NCI-H2227 (cell line): ENCODE measurements around the gene CLEC20A.

Experiments
- DNase-seq: peaks from one replicate; lab custom pipeline; 2025; ENCODE audit not compliant: unreplicated experiment; lab: John Stamatoyannopoulos, UW

The CLEC20A gene

DNA sequence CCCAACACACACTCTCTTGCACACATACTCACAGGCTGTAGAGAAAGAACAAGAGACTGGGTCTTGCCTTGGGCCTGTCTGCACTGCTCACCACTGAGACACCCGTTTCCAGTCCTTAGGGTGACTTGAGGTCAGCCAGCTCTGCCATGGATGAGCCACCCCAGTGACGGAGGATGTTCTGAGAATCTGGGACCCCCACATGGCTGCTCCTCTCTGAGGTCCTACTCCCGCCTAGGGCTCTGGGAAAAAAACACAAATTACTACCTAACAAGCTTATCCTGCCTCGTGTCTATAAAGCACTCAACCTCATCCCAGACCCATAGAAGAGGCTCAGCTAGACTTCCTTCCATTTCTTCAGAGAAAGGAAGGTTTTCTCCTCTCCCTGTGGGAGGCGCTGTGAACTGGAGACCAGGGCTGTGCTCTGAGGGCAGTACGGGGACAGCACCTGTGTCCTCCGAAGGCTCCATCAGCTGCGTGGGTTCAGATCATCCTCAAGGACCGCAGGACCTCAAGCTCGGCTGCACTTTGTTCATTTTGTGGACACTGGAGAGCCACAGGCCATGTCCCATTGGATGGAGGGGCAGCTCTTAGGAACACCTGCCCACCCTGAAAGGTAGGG, 4.3 kb upstream of the CLEC20A start:
- DNase-seq = no peak

DNA sequence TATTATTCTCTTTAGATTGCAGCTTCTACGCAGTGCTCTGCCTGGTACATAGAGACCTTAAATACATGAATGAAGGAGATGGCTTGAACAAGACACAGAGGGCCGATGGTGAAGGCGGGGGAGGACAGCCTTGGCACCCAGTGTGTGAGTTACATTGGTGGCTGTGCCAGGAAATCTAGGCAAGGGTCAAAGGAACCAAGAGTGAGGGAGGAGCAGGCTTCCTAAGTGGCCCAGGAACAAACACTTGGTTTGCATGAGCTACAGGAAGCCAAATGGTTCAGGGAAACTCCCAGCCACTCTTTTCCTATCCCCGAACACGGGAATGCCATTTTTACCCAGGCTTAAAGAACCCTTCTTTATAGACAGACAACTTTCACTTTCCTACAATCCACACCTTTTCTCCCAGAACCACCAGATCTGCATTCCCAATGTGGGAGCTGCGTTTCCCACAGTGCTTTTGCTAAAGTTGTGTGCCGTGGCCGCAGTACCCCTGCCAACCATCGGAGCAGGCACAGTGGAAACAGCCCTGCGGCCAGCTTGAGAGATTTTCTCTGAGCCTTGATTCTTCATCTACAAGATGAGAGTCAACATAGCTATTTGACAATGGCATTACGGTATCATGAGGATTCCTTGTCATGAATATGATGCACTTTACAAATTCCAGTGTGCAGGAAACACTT, 3.5 kb upstream of the CLEC20A start:
- no peak for DNase-seq

DNA sequence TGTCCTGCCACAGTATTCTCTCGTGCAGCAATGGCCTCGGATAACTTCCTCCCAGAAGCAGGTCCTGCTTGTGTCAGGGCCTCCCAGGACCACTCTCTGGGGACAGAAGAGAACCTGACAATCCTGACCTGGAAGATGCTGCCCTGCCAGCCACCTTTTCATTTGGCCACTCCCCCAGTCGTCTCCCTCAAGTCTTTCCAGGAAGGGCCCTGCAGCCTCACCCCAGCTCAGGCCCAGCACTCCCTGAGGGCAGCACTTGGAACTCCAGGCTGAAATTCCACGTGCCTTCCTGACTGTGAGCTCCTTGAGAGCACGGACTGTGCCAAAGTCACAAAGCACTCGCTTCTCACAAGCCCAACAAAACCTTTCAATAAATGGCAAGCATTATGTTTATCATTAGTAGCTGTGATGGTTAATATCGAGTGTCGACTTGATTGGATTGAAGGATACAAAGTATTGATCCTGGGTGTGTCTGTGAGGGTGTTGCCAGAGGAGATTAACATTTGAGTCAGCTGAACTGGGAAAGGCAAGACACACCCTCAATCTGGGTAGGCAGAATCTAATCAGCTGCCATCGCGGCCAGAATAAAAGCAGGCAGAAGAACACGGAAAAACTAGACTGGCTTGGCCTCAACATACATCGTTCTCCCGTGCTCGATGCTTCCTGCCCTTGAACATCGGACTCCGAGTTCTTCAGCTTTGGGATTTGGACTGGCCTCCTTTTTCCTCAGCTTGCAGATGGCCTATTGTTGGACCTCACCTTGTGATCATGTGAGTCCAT, 2.3 kb upstream of the CLEC20A start:
- no peak for DNase-seq

DNA sequence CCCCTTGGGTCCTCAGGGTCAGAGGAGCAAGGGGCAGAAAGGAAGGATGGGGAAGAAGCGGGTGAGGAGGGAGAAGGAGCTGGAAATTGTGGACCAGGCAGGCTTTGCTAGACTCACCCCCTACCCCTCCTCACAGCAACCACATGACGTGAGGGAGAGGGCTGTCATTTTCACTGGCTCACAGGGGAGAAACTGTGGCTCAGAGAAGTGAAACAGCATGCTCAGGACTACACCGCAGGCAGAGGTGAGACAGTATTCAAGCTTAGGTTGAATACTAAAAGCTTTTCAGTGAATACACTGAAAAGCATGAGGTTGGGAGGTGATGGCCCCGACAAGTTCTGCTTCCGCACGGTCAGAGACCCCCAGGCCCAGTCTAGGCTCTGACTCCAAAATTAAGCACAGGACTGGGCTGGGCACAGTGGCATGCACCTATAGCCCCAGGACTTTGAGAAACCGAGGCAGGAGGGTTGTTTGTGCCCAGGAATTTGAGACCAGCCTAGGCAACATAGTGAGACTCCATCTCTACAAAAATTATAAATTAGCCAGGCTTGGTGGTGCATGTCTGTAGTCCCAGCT, 1.2 kb upstream of the CLEC20A start:
- no peak for DNase-seq

DNA sequence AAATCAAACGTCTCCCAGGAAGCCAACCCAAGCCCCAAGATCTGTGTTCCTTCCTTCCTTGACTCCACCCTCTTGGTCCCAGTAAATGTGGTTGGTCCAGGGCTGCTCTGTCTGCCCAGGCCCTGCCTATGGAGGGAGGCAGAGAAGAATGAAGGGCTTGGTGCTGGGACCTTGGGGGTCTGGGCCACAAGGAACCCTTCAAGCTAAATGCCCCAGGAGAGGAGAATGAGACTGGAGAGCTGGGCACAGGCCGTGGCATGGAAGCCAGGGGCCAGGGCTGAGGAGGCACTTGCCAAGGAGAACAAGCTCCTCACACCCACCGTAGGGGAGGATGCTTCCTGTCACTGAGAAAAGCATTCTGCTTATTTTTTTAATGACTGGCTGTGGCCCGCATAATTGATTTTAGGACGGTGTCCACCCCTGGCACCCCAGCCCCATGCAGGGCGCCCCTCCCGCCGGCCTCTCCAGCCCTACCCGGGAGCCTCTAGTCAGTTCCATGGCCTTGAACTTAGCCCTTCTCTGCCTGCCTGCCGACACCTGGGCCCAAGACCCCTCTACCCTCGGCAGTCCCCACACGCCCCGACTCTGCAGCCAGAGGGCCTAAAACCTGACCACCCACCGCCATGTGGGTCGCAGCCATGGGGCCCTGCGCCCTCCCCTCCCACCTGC, 889 bp downstream of the CLEC20A start:
- no peak for DNase-seq

DNA sequence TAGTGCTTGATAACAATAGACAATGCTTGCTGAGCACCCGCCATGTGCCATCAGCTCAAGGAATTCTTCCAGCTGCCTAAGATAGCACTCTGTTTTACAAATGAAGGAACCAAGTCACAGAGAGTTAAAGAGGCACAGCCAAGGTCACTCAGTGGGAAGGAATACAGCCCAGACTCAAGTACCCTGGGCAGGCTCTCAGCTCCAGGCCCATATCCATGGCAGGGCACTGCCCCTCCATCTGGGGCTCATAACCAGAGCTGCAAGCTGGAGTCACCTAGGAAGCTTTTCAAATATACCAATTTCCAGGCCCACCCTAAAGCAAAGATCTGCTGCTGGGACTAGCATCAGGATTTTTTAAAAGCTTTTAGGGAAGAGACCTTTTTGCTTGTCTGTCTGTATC, 1.6 kb downstream of the CLEC20A start:
- no peak for DNase-seq

DNA sequence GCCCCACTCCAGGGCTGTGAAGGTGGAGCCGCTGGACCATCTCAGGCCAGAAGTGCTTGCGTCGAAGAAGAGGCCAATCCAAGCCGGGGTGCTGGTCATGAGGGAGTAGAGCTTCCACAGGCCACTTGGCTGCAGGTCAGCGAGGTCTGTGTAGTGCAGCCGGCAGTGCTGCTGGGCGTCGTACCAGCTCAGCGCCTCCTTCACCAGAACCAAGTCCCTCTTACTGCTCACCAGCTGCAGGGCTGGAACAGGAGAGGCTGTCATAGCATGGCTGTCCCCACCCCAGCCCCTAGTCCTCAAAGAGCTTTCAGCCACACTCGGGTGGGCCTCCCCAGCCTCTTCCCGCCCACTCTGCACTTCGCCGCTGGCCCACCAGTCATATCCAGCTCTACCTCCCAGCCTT, 2.2 kb downstream of the CLEC20A start:
- DNase-seq = no peak

DNA sequence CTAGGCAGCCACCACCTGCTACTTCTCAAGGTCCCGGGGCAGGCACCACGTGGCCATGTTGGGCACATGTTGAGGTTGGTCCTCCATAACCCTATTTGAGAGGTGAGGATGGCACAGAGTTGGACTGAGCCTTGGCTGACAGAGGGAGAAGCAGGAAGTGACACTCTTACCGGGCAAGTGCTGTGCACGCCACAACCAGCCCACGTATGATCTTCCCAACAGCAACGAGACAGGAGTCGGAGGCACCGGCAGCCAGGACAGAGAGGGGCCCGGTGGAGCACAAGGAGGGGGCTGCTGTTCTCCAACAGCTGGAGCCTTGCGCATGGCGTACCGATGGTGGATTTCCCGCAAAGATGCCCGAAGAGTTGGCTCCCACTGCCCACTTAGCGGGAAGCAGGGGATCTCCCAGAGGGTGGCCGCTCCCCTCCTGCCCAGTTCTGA, 3.4 kb downstream of the CLEC20A start:
- no peak for DNase-seq

DNA sequence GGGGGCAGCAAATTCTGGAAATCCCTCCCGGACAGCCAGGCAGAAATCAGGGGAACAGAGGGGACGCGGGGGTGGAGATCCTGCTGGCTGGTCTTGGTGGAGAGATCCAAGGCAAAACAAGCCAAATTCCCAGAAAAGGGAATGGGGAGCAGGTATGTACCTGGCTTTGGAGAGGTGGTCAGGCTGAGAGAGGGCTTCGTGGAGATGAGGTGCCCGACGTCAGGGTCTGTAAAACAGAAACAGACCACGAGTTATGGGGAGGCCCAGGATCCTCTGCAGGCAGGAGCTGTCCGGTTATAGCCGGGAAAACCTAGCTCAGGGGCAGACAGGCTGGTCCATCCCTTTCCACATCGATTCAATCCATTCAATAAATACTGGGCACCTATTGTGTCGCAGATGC, 4.4 kb downstream of the CLEC20A start:
- no peak for DNase-seq

DNA sequence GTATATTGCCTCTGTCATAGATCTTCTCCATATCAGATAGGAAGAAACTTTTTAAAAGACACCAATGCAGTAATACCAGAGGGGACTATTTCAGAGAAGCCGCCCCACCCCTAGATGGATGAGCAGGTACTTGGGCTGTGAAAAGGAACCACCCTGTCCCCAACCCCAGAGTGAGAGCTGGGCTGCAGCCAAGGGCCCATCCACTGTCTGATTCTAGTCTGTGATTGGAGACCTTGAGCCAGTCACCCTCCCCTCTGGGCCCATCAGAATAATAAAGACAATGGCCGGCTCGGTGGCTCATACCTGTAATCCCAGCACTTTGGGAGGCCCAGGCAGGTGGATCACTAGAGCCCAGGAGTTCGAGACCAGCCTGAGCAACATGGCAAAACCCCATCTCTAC, 5.0 kb downstream of the CLEC20A start:
- DNase-seq = no peak

DNA sequence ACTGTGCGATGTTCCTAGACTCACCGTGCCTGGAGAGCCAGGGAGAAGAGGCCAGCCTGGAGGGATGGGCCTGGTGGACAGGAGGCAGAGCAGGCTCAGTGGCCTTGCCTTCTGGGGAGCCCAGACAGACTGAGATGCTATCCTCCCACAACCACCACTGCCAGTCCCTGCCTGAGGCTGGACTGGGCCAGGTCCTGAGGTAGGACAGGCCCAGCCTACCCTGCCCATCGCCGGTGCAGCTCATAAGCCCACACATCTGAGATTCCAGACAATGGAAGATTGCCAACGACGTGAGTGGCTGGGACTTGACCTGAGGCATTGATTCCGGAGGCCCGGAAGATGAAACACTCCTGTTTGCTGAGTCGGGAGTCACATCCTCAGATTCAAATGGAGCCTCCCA, 5.8 kb downstream of the CLEC20A start:
- no peak for DNase-seq

DNA sequence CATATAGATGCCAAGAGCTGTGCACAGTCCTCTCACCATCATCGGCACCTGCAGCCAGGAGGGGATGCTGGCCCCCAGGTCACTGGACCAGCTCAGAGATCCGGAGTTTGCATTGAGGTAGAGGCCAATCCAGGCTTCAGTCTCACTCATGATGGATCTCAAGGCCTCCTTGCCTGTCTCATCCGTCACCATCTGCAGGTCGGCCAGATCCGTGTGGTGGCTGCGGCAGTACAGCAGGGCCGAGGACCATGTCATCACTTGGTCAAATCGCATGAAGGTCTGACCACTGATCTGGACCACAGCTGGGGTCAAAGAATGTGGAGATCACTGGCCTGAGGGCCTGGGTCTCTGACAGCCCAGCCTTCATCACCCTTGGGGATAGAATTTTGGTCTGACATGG, 6.6 kb downstream of the CLEC20A start:
- DNase-seq = no peak

DNA sequence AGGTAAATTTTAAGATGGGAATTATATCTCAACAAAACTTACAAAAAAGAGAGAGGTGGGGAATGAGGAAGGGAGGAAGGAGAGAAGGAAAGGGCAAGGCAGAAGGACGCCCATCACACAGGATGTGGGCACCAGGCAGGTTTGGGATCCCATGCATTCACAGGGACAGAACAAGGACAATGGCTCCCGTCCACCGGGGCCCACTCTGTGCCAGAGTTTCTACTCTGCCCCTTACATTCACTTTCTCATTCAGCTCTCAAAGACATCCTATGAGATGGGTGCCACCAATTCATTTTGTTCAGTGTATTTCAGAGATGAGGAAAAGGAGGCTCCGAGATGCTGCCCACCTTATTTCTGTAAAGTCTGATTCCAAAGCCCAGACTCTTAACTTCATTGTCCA, 7.4 kb downstream of the CLEC20A start:
- DNase-seq = no peak

DNA sequence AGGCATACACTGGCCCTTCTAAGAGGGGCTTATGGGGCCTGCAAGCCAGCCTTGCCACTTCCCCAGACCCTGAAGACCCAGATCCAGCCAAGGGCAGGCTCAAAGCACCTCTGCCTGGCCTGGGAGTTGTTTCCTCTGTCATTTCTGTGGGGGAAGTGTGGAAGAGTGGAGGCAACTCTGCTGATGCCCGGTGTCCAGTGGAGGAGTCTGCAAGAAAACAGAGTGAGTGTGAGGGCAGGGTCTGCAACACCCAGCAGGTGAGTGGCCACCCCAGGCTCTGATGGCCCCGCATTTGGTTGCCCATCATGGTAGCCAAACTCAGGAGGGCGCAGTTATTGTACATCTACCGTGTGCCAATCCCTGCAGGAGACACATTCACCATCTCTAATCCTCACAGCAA, 8.4 kb downstream of the CLEC20A start:
- no peak for DNase-seq

DNA sequence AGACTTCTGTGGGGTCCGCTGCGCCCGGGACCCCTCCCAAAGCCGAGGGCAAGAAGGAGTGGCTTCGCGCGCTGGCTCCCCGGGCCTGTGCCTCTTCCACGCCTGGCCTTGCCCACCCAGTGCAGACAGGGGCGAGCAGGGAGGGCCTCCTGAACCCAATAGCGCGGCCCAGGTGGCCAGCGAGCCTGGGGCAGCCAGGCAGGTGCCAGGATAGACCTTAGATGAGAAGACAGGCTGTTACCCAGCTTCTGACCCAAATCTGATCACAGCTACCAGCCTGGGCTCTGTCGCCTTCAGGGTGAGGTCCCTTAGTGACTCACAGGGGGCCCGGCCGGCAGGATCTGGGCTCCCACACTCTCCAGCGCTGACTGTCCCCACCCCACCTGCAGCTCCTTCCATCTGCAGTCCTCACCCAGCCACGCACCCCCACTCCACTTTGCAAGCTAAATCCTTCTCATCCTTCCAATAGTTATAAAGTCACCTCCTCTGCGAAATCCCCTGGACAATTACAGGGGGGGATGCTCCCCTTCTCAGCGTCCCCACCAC, 9.6 kb downstream of the CLEC20A start:
- no peak for DNase-seq

DNA sequence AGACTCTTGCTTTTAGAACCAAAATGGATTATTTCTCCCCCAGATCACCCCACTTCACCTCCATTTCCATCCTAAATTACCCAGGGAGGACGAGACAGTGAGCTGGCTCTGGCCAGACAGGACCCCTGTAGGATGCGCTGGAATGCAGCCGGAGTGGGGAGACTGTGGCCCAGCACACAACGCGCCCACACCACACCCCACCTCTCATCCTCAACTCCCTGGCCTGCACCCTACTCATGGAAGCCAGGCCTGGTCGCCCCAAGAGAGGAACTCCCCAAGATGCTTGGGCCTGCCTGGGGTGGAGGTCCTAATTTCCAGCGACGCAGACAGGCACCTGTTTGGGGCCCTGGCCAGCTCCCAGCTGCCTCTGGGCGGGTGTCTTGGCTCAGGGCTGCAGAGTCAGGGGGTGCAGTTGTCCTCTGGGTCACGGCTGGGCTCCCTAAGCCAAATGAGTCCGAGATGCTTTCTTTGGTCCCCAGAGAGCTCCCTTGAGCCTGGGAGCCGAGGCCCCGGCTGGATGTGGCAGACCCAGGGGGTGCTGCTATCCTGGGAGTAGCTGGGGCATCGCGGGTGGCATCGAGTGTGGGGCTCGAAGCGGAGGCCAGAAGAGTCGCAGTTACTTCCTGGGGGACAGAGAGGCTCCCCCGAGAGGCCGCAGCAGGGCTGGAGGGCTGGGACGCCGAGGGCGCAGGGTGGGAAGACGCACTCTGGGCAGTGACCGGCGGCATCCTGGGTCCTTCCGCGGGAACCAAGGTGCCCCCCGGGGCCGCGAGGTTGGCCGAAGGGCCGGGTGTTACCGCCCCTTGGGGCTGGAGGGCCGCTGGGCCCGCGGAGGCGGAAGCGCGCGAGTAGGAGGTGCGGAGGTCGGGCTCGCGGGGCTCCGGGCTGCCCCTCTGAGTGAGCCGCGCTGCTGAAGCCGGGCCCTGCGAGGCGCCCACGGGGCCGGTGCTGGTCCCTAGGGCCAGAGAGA, 10.4 kb downstream of the CLEC20A start:
- no peak for DNase-seq

DNA sequence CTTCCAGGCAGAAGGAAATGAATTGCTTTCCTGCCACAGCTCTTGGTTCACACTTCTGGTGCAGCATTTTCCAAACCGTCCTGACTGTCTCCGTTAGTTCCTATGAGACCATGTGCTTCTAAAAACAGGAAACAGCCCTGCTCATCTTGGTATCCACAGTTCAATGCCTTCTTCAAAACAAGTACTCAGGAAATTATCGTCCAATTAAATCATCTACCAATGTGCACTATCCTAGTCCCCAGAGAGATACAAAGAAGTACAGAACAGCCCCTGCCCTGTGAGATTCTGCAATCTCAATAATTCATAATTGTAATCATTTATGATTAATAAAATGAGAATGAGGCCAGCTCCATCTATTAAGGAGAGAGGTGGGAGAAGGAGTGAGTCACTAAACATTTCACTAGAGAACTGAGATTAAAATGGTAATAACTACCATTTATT, 11.2 kb downstream of the CLEC20A start:
- no peak for DNase-seq

DNA sequence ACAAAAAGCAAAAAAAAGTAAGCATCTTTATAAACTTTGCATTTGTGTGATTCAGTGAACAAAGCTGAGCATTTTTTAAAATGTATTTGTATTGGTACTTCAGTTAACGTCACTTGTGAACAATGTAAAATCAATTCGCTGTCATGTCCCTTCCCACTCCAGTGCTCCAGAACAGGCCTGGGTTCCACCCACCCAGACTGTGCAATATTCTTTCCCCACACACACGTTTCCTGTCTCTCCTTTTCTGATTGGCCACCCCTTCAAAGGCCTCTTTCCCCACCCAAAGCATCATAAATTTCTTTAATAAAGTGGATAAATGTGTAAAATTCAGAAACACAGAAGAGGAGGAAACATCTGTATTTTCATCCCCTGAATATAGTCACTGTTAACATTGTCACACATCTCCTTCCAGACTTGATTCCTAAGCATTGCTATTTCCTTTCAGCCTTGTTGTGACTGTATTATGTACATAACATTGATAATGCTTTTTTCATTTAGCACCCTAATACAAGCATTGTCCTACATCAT, 12.0 kb downstream of the CLEC20A start:
- DNase-seq = no peak

DNA sequence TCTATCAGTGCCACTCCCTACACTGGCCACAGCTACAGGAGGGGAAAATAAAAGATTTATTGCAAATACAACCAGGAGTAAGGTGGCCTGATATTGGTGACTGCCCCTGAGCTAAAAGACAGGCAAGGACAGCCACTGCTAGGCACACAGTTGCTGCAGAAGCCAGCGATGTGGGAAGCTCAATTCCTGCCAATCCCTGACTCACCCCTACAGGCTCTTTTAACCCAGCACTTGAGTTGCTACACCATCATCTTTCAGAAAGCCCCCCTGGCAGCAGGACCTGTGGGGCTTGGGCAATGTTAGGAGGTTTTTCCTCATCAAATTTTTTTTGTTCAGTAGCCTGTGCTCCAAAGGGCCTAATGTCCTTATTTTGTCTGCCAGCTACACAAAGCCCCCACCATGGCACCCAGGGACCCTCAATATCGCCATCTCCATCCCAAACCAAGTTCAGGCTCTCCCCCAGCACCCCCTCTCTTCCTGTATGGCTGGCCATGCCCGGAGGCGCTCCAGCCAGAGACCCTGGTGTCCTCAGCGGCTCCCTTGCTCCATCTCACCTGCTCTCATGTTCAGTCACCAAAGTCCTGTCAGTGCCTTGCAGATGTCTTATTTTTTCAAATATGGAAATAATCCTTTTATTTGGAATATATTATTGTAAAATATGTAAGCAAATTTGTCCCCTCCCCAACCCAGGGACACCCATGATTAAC, 13.4 kb downstream of the CLEC20A start:
- no peak for DNase-seq
